Measurements from ENCODE around the gene EIF4E3.

- TF ChIP-seq POLR2A (IDR thresholded peaks at IDR 0.05) (no peak), CTCF (IDR thresholded peaks at IDR 0.05 in 8 of 11, conservative IDR thresholded peaks at IDR 0.05 in 3 of 11) (no peak)
These were observed 48.3 kb downstream of the EIF4E3 start for GRCh38 chr3:71676931-71677330.

Data from spleen (tissue), 7 donors.